Stimulated activated CD4-positive, alpha-beta T cell treated with anti-CD3 and anti-CD28 coated beads, Interleukin-1b, Interleukin-23, amount 100 ng/mL, for 24 hours (primary cell): ENCODE measurements around the gene ASS1.

ENCODE experiments used
- DNase-seq, 4 experiments: peaks; one replicate each; pipeline ENCODE4 v3.0.0-alpha.2; 2020; ENCODE audit warnings: low read depth in 4 of 4, low spot score in 1 of 4

Gene ASS1

GRCh38 chr9:130471411-130472183 lies 26.8 kb downstream of the ASS1 start:
- DNase-seq: no peak

DNA sequence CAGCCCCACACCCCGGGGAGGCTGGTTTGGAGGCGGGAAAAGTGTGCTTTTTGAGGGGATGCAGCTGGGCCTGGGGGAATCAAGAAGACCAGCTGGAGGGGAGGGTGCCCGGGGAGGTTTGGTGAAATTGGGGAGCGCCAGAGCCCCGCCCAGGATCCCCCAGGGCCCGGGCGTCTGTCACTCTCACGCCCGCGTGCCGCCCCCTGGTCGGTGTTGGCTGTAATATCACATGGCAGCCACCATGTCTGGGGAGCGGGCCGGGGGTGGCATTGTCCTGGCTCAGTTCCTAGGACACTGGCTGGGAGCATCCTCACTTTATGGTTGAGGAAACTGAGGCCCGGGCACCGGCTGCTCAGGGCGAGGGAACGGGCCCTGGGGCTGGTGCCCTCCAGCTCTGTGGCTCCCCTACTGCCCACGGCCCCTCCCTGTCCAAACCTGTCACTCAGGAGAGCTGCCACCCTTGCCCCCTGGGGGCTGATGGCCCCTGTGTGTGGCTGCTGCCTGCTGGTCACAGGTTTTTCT lies 27.5 kb downstream of the ASS1 start:
- no peak for DNase-seq

DNA sequence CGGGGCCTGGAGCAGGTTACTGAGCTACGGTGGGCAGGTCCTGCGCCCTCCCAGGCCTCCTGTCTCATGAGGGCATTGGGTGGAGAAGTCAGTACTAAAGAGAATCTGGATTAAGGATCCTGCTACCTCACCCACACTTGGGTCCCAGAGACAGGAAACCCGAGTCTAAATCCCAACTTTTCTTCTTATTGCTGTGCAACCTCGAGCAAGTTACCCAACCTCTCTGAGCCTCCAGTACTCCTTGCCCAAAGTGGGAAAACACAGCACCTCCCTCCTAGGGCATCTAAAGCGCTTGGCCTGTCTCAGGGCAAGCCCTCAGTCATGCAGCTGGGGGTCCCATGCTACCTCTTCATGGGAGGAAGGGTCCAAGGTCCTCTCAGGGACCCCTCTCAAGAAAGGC lies 28.2 kb downstream of the ASS1 start:
- no peak for DNase-seq

DNA sequence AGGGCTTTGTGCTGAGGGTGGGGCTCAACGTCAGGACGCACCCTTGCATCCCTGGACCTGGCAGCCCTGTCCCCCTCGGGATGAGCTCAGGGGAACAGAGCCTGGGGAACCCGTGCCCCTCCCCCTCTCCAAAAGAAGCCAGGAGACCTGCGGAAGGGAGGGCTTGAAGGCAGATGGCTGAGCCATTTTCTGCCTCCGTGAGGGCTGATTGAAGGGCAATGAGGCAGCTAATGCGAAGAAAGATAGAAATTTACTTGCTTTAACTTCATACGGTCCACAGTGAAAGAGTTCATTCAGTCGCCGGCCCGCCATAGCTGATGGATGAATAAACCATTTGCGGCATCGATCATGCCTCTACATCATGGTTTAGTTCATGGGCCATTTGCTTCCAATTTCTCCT lies 28.8 kb downstream of the ASS1 start:
- DNase-seq: no peak

GRCh38 chr9:130474106-130474505 lies 29.3 kb downstream of the ASS1 start:
- DNase-seq: no peak

DNA sequence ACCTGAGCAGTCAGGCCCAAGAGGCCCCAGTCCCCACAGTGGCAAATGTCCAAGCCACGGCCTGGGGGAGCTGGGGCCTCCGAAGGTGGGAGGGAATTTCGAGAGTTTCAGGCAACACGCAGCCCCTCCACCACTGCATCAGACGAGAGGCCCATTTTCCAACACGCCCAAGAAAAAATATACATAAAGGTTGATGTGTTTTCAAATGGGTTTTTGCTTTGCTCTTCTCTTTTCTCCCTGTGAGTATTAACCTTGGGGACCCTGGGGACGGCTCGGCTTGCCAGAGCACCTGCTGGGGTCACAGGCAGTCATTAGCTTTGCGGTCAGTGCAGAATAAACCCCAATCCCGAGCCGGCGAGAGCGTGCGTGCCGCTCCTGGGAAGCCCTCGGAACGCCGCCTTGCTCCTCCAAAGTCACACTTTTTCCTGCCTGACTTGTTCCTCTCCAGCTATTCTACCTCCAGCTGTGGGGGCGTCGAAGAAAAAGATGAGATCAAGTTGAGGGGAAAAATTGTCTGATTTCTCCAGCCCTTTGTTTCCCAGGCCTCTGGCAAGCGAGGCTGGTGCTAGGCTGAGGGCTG lies 31.5 kb downstream of the ASS1 start:
- no peak for DNase-seq

DNA sequence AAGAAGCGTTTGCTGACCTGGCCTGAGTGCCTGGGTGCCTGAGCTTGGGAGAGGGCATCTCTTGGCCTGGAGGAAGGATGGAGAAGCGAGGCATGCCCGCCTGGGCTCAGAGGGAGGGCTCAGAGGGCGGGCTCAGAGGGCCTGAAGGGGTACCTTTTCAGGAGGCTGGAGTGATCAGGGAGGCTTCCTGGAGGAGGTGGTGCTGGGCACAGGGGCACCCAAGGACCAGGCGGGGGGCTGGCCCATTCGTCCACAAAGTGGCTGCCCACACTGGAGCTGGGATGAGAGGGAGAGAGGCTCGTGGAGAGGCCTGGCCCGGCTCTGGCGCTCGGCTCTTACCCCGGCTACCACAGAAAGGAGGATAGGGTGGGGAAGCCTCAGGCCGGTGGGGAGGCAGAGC lies 32.8 kb downstream of the ASS1 start:
- DNase-seq: no peak

DNA sequence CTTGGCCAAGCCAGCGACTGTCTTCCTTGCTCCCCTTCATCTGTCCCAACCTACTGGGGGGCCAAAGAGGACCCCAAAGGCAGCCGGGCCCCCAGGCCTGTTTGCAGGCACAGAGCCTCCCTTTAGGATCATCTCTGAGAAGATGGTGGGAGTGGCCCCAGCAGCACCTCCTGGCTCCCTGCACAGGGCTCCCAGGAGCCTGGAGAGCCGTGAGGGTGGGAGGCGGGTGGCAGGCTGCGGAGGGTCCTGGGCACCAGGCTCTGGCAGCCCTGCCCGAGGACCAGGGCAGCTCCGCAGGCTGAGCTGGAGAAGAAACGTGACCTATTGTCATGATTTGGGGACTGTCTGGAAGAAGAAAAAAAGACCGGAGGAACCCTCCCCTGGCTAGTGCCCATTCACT lies 33.4 kb downstream of the ASS1 start:
- DNase-seq: no peak

DNA sequence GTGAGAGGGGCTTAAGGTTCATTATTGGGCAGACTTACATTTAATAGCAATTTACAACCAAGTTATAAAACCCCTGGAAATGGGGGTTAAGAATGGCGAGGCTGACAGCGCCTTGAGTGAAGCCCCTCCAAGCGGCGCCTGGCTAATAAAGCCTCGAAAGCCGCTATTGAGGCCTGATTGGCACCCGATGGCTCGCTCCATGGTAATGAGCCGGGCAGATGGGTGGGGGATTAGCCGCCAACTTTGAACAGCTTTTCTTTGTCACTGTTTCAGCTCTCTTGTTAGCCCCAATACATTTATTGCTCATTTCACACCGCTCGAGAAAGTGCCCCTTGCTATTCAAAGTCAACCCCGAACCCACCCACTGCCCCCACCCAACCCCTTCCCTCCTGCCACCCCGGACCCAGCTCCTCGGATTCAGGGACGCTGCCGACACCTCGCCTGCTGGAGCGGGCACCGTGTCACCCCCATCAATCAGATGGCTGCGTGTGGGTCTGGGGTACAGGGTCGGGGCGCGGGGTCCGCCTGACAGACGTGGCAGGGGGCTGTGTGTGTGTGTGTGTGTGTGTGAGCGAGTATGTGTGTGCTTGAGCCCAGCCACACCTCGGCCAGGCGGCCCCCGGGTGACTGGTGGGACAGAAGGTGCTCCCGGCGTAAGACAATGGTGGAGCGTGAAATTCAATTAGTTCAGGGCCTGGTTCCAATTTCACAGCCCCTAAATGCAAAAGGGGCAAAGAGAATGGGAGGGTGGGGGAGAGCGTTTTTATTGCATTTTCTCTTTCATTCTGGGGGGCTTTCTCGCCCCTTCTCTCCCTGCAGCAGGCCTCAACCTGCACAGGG lies 34.2 kb downstream of the ASS1 start:
- DNase-seq: no peak

DNA sequence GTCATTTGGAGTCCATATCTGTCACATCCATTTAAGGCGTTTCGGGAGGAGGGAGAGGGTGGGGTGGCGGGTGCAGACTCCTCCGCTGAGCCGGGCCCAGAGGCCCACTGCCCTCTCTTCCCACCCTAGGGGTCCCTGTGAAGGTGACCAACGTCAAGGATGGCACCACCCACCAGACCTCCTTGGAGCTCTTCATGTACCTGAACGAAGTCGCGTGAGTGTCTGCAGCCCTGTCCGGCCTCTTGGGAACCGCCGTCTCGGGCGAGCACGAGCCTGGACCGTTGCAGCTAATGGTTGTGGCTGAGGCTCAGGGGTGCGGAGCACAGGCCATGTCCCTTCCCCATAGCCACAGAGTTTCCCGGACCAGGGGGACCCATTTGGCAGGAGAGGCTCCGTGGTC lies 34.8 kb downstream of the ASS1 start:
- DNase-seq: no peak

DNA sequence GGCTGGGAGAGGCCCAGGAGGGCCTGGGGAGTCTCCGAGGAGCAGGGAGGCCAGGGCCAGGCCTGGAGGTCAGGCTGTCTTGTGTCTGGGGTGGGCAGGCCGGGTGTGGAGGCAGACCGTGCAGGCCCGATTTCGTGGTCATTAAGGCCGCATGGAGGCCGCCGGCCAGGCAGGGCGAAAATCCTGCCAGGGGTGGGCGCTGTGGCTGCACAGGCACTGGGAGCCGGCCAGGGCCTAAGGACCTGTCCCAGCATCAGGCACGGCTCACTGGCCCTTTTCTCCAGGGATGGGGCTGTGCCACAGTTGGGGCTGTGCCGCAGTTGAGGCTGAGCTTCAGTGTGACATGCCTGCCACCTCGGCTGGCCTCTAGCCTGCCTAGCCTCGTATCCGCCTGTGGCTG lies 35.9 kb downstream of the ASS1 start:
- no peak for DNase-seq

- DNase-seq: no peak
Measured at GRCh38 chr9:130482463-130482862, 37.7 kb downstream of the ASS1 start.

DNA sequence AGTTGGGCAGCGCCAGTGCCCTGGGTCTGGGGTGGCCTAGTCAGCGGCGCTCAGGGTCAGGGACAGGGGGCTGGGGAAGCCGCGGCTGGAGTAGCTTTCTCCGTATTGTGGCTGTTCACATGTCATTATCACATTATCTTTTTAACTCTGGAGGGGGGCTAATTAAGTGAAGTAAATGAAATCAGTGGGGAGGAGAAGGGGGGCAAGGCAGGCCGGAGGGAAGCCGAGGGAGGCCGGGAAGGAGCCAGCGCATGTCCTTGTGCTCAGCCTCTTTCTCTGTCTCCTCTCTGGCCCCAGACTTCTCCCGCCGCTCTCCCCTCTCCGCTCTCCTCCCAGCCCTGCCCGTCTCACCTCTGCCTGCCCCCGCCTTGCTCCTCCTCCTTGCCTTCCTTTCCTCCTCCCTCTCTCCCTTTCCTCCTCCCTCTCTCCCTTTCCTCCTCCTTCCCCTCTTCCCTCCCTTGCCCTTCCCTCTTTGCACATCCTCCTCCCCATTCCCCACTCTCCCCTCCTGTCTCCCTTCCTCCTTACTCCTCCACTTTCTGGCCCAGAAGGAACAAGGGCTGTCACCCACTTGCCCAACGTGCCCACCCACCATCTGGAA lies 38.7 kb downstream of the ASS1 start:
- no peak for DNase-seq

- DNase-seq: no peak
Measured at GRCh38 chr9:130484362-130485072, 39.8 kb downstream of the ASS1 start.

DNA sequence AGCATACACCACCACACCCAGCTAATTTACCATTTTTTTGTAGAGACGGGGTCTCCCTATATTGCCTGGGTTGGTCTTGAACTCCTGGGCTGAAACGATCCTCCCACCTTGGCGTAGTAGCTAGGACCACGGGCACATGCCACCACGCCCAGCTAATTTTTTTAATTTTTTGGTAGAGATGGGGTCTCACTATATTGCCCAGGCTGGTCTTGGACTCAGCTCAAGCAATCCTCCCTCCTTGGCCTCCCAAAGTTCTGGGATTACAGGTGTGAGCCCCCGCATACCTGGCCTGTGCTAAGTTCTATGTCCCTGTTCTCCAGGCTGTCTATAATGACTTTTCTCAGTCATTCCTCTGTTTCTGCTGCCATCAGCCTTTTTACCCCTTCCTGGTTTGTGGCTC lies 41.3 kb downstream of the ASS1 start:
- DNase-seq: no peak

DNA sequence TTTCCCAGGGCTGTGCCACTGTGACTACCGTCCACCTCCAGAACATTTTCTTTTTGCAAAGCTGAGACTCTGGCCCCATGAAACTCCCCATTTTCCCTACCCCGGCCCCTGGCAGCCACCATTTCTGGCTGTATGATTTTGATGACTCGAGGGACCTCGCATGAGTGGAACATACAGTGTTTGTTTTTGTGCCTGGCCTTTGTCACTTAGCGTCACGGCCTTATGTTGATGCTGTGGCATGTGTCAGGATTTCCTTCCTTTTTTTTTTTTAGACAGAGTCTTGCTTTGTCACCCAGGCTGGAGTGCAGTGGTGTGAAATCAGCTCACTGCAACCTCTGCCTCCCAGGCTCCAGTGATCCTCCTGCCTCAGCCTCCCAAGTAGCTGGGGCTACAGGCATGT lies 42.7 kb downstream of the ASS1 start:
- no peak for DNase-seq

GRCh38 chr9:130488621-130489330 lies 44.0 kb downstream of the ASS1 start:
- DNase-seq: no peak

- DNase-seq: no peak
Measured at GRCh38 chr9:130490981-130491380, 46.2 kb downstream of the ASS1 start.

DNA sequence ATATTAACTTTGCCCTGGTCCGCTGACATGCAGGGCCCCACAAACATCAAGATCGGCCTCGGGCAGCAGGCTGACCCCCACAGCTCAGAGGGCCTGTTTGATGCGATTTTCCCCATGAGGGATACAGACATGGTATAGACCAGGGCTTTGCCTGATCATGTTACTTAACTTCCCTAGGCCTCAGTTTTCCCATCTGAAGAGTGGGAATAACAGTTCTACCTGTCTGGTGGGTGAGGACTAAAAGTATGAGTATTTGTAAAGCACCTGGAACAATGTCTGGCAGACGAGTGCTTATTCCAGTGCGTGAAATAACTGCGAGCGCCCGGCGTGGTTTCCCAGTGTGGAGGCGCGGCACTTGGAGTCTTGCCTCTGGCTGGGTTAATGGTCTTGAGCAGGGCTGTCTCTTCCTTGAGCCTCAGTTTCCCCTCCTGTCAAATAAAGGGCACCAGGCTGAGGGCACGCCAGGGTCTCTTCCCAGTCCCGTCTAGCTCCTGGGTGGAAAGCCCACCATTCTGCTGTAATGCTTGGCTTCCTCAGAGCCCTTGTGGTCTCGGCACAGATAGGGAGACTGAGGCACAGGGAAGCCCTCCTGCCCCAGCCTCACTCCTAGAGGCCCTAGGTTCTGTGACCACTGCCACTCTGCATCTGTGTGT lies 47.2 kb downstream of the ASS1 start:
- DNase-seq: no peak

DNA sequence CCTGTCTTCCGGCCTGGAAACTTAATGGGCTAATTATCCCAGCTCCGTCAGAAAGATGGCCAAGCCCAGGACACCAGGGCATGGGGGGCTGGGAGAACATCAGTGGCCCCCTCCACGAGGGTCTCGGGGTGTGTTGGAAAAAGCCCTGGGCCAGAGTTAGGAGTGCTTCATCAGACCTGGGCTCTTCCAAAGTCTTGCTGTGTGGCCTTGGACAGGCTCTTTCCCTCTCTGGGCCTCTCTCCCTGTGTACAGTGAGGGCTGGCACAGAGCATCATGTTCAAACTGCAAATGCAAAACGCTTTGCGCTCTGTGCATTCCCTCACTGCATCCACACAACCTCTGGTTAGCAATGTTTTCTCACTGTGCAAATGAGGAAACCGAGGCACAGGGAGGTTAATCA lies 48.3 kb downstream of the ASS1 start:
- no peak for DNase-seq
